HepG2 (cell line): Measurements from ENCODE around the gene SLC48A1. TPM values are rescaled to one million over a fixed set of nuclear protein-coding genes. Genes with fewer than 3 reads are reported as not detected.
A peak's percentile ranks its signal among the peaks of the same experiment; 100 is the strongest.

Experiments used
- EEA1 ChIP-seq: sonication (generic); formaldehyde crosslinking; IDR thresholded peaks from 2 replicates; pipeline ENCODE4 v1.5.1; 2020; ENCODE audit warnings: mild to moderate bottlenecking, missing genetic modification reagents, borderline replicate concordance
- ELF3 ChIP-seq: IDR thresholded peaks from 2 replicates; pipeline ENCODE4 v1.6.1; 2016; ENCODE audit warnings: missing genetic modification reagents, missing compliant biosample characterization
- FOXA1 ChIP-seq, 2 experiments: fragments of 450-650 bp in 1 of 2; sonication (generic) in 1 of 2; formaldehyde crosslinking in 1 of 2; IDR thresholded peaks; 2 replicates each; pipeline versions ENCODE4 v1.4.0 to v1.6.1; 2016 to 2020; ENCODE audit warnings: missing genetic modification reagents in 1 of 2
- GATAD2A ChIP-seq: IDR thresholded peaks from 2 replicates; pipeline ENCODE4 v1.6.1; 2016
- HINFP ChIP-seq: sonication (generic); formaldehyde crosslinking; IDR thresholded peaks from 2 replicates; pipeline ENCODE4 v1.4.0; 2020; ENCODE audit warnings: low read depth, mild to moderate bottlenecking, missing genetic modification reagents
- HIVEP1 ChIP-seq: sonication (generic); formaldehyde crosslinking; IDR thresholded peaks from 2 replicates; pipeline ENCODE4 v1.4.0; 2020; ENCODE audit warnings: mild to moderate bottlenecking, missing genetic modification reagents
- HNRNPK ChIP-seq: fragments of 200-400 bp; formaldehyde crosslinking; IDR thresholded peaks from 2 replicates; pipeline ENCODE4 v1.6.1; 2018; ENCODE audit warnings: low read length, low read depth, moderate library complexity, mild to moderate bottlenecking; ENCODE audit not compliant: poor library complexity, severe bottlenecking
- JDP2 ChIP-seq: sonication (generic); formaldehyde crosslinking; IDR thresholded peaks from 2 replicates; pipeline ENCODE4 v1.8.1; 2022; ENCODE audit warnings: missing genetic modification reagents, borderline replicate concordance
- NFE2 ChIP-seq: sonication (generic); formaldehyde crosslinking; IDR thresholded peaks from 2 replicates; pipeline ENCODE4 v1.4.0; 2020; ENCODE audit warnings: missing genetic modification reagents
- NRL ChIP-seq: sonication (generic); formaldehyde crosslinking; IDR thresholded peaks from 2 replicates; pipeline ENCODE4 v1.5.0; 2020; ENCODE audit warnings: missing genetic modification reagents, mild to moderate bottlenecking, moderate library complexity, borderline replicate concordance
- PCBP1 ChIP-seq: fragments of 200-400 bp; formaldehyde crosslinking; IDR thresholded peaks from 2 replicates; pipeline ENCODE4 v1.6.1; 2017; ENCODE audit warnings: mild to moderate bottlenecking, low read depth, low read length, borderline replicate concordance
- PHF5A ChIP-seq: IDR thresholded peaks from one replicate; pipeline ENCODE4 v1.6.1; 2018; ENCODE audit warnings: low read depth, missing genetic modification reagents; ENCODE audit not compliant: unreplicated experiment
- PITX1 ChIP-seq: sonication (generic); formaldehyde crosslinking; IDR thresholded peaks from 2 replicates; pipeline ENCODE4 v1.5.1; 2020; ENCODE audit warnings: mild to moderate bottlenecking, missing genetic modification reagents
- RCOR2 ChIP-seq: IDR thresholded peaks from 2 replicates; pipeline ENCODE4 v1.6.1; 2016; ENCODE audit warnings: missing biosample characterization, missing genetic modification reagents
- SATB2 ChIP-seq: sonication (generic); formaldehyde crosslinking; IDR thresholded peaks from 2 replicates; pipeline ENCODE4 v1.5.0; 2020; ENCODE audit warnings: missing genetic modification reagents
- SKI ChIP-seq: fragments of 450-650 bp; IDR thresholded peaks from one replicate; pipeline ENCODE4 v1.6.1; 2018; ENCODE audit warnings: mild to moderate bottlenecking; ENCODE audit not compliant: partially characterized antibody
- YY1 ChIP-seq: IDR thresholded peaks from 2 replicates; pipeline ENCODE4 v1.6.1; 2011; ENCODE audit warnings: low read length, low read depth, moderate library complexity, mild to moderate bottlenecking; ENCODE audit not compliant: insufficient read depth, insufficient replicate concordance
- ZBTB10 ChIP-seq: sonication (generic); formaldehyde crosslinking; IDR thresholded peaks from 2 replicates; pipeline ENCODE4 v1.4.0; 2020; ENCODE audit warnings: missing genetic modification reagents, borderline replicate concordance
- ZFAT ChIP-seq: sonication (generic); formaldehyde crosslinking; conservative IDR thresholded peaks from 2 replicates; pipeline ENCODE4 v1.8.1; 2023; ENCODE audit warnings: missing genetic modification reagents, inconsistent platforms
- ZFP1 ChIP-seq: IDR thresholded peaks from 2 replicates; pipeline ENCODE4 v1.6.1; 2016
- ZNF124 ChIP-seq: sonication (generic); formaldehyde crosslinking; IDR thresholded peaks from 2 replicates; pipeline ENCODE4 v1.4.0; 2020; ENCODE audit warnings: missing genetic modification reagents
- ZNF432 ChIP-seq: sonication (generic); formaldehyde crosslinking; IDR thresholded peaks from 2 replicates; pipeline ENCODE4 v1.5.0; 2020; ENCODE audit warnings: missing genetic modification reagents, mild to moderate bottlenecking, borderline replicate concordance
- ZNF576 ChIP-seq: sonication (generic); formaldehyde crosslinking; IDR thresholded peaks from 2 replicates; pipeline ENCODE4 v1.4.0; 2020; ENCODE audit warnings: mild to moderate bottlenecking, missing genetic modification reagents
- ZNF737 ChIP-seq: sonication (generic); formaldehyde crosslinking; IDR thresholded peaks from 2 replicates; pipeline ENCODE4 v1.5.0; 2020; ENCODE audit warnings: missing genetic modification reagents, mild to moderate bottlenecking, borderline replicate concordance
- ZNF75D ChIP-seq: sonication (generic); formaldehyde crosslinking; IDR thresholded peaks from 2 replicates; pipeline ENCODE4 v1.8.1; 2023; ENCODE audit warnings: missing genetic modification reagents, mild to moderate bottlenecking, borderline replicate concordance
- ZNF784 ChIP-seq: sonication (generic); formaldehyde crosslinking; IDR thresholded peaks from 2 replicates; pipeline ENCODE4 v1.5.1; 2020; ENCODE audit warnings: missing genetic modification reagents, mild to moderate bottlenecking, borderline replicate concordance
- polyA plus RNA-seq, 8 experiments: library from polyadenylated mRNA; depleted of rRNA in 3 of 8; stranded (reverse) in 7 of 8; unstranded in 1 of 8; fragments of >200 nt; fragmentation: Illumina TruSeq in 4 of 8; extraction: Trizol in 4 of 8; gene quantifications; 2 replicates each; pipeline versions ENCODE4 v1.2.1 to v1.2.3, GENCODE V29; 2011 to 2016; ENCODE audit warnings: low read depth in 4 of 8, missing spikeins in 1 of 8, mixed read lengths in 1 of 8; ENCODE audit not compliant: insufficient read depth in 1 of 8
- total RNA-seq, 5 experiments: library from RNA; depleted of rRNA; stranded (reverse); fragments of >200 nt; fragmentation: Illumina TruSeq; extraction: Trizol; gene quantifications; 2 replicates each; pipeline ENCODE4 v1.2.3, GENCODE V29; 2016; ENCODE audit warnings: low read depth in 1 of 5

Gene SLC48A1
- total and polyA plus RNA-seq, 2 of the 13 experiments (the other 11 are each of a cell fraction or from before 2014, with no cell fraction given), result 2.2 to 3.7 TPM

GRCh38 chr12:47758834-47759690 is 14.0 kb upstream of the SLC48A1 start, which contains the start of gene RAPGEF3 (continued):
- TF ChIP-seq PHF5A (CRISPR knock-in tag) (no peak), ZNF124 (no peak), ZFAT (CRISPR knock-in tag) (no peak), EEA1 (CRISPR knock-in tag) (no peak), HINFP (CRISPR knock-in tag) (no peak), ZNF432 (CRISPR knock-in tag) (no peak), FOXA1 (IDR thresholded peaks at IDR 0.05) (no peak), FOXA1 (CRISPR knock-in tag; IDR thresholded peaks at IDR 0.05) (peak; percentile 68), GATAD2A (CRISPR knock-in tag) (no peak), SATB2 (CRISPR knock-in tag) (no peak), RCOR2 (CRISPR knock-in tag) (no peak), YY1 (no peak), PCBP1 (no peak), ZNF576 (CRISPR knock-in tag) (no peak), NRL (CRISPR knock-in tag) (no peak), ZFP1 (CRISPR knock-in tag) (no peak), JDP2 (CRISPR knock-in tag) (no peak), NFE2 (CRISPR knock-in tag) (no peak), HNRNPK (peak; percentile 40), SKI (no peak), HIVEP1 (CRISPR knock-in tag) (peak; percentile 61; the same call in 1 of the 2 replicates), PITX1 (no peak), ZBTB10 (CRISPR knock-in tag) (0 out of 2 replicates have a peak, but pooled peaks have one; percentile 45), ELF3 (CRISPR knock-in tag) (peak; percentile 58; the same call in 1 of the 2 replicates), ZNF737 (CRISPR knock-in tag) (no peak), ZNF784 (CRISPR knock-in tag) (no peak), ZNF75D (no peak)
